ENCODE data around the gene PRKN.

PRKN gene

DNA sequence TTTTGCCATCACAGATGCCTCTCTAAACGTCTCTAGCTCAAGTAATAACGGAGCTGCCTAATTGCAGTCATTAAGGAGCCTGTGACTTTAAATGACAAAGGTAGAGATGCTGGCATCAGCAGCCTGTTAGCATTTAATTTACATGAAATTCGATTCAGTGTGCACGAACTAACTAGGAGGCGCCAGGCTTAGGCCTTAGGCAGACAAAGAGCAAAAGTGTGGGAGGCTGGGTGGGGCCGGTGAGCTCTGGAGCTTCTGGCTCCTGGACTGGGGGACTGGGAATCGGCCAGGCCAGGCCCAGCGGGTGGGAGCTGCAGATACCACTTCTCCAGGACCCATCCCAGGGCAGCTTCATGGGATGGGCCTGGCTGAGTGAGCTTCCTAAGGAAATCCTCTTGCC lies 1283.7 kb downstream of the PRKN start:
- H3K27ac ChIP-seq, result no peak overlapping the region
- peaks cover 0 to 11% (median 0%) of the 10 kb centered on the region in 4 donors for H3K4me1 ChIP-seq
- no peak for TF ChIP-seq CTCF (IDR thresholded peaks at IDR 0.05)
- intact Hi-C loops (cut with DNase I; ENCODE audit: low total_unique reads), result no loop called here
- H3K4me3 ChIP-seq, result no peak overlapping the region
- no peaks in the 10 kb centered on the region for H3K36me3 ChIP-seq
- DNase-seq, result no peak
- H3K27me3 ChIP-seq, result no peaks in the 10 kb centered on the region
- no peaks in the 10 kb centered on the region for H3K9me3 ChIP-seq

DNA sequence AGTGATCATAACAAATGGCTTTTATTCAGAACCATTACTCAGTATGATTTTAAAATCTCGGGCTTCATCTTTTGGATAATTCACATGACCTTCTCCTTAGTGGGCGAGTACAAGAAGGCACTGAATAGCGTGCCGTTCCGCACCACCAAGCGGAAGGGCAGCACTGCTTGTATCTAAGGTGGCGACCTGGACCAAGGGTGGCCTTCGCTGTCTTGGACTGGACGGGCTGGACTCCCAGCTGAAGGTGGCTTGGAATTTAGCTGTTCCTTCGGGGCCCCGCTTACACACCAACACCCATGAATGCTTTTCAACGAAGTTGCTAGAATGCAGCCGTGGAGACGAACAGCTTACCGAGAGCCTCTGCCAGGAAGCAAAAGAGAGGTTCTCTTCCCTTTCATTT lies 1285.1 kb downstream of the PRKN start:
- intact Hi-C loops (cut with DNase I; ENCODE audit: low total_unique reads), result no loop called here
- no peak overlapping the region for H3K27ac ChIP-seq
- no peak for TF ChIP-seq CTCF (IDR thresholded peaks at IDR 0.05)
- H3K36me3 ChIP-seq, result no peaks in the 10 kb centered on the region
- no peak overlapping the region for H3K4me3 ChIP-seq
- DNase-seq, result no peak
- peaks cover 0 to 11% (median 0%) of the 10 kb centered on the region in 4 donors for H3K4me1 ChIP-seq
- H3K27me3 ChIP-seq, result no peaks in the 10 kb centered on the region
- no peaks in the 10 kb centered on the region for H3K9me3 ChIP-seq

DNA sequence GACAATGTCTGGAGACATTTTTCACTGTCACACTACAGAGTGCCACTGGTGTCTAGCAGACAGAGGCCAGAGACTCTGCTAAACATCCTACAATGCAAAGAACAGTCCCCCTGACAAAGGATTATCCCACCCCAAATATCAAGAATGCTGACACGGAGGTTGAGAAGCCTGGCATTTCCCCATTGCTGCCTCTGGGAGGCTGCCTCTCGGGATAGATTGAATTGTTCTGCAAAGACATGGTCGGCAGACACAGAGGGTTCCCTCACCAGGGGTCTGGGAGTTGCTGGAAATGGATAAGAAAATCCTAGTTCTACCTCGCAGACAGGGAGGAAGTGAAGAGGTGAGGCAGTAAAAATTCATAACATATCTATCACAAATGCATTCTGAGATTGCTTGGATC lies 1287.3 kb downstream of the PRKN start:
- H3K27me3 ChIP-seq, result no peaks in the 10 kb centered on the region
- TF ChIP-seq CTCF (IDR thresholded peaks at IDR 0.05), result no peak
- H3K4me3 ChIP-seq, result no peak overlapping the region
- DNase-seq, result no peak
- intact Hi-C loops (cut with DNase I; ENCODE audit: low total_unique reads), result no loop called here
- no peaks in the 10 kb centered on the region for H3K36me3 ChIP-seq
- H3K9me3 ChIP-seq, result no peaks in the 10 kb centered on the region
- H3K4me1 ChIP-seq, result peaks cover 0 to 12% (median 6%) of the 10 kb centered on the region in 4 donors
- no peak overlapping the region for H3K27ac ChIP-seq

- Histone ChIP-seq H3K4me1 (peaks cover 0 to 19% (median 11%) of the 10 kb centered on the region in 4 donors), H3K9me3 (no peaks in the 10 kb centered on the region), H3K4me3 (peak overlapping the region; percentile 6 to 15), H3K27me3 (no peaks in the 10 kb centered on the region), H3K36me3 (no peaks in the 10 kb centered on the region), H3K27ac (no peak overlapping the region)
- no peak for TF ChIP-seq CTCF (IDR thresholded peaks at IDR 0.05)
- intact Hi-C loops (cut with DNase I; ENCODE audit: low total_unique reads), result no loop called here
- no peak for DNase-seq
Measured at GRCh38 chr6:161439093-161439492, 1288.5 kb downstream of the PRKN start.

DNA sequence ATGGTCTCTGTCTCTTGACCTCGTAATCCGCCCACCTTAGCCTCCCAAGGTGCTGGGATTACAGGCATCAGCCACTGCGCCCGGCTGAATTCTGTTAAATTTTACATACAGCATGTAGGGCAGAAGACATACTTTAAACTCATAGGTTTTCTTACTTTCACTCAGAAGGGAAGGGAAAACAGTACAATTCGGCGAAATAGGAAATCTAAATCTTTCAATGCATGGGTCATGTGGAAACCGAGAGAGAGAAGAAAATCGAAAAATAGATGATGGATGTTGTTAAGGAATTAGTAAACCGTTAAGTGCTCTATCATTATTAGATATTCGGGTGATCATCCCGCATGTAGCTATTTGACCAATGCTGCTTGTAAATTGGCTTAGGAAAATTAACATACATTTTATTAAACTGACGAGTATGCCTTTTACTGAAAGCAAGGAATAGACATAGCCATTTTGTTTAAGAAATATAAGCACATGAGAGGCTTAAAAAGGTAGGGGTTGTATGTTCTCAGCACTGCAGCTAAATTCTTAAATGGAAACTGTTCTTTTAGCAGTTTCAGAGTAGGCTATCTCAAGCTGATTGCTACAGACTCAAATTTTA lies 1289.0 kb downstream of the PRKN start:
- TF ChIP-seq CTCF (IDR thresholded peaks at IDR 0.05), result no peak
- Histone ChIP-seq H3K4me1 (peaks cover 0 to 23% (median 12%) of the 10 kb centered on the region in 4 donors), H3K36me3 (no peaks in the 10 kb centered on the region), H3K27me3 (no peaks in the 10 kb centered on the region), H3K27ac (no peak overlapping the region), H3K9me3 (no peaks in the 10 kb centered on the region), H3K4me3 (peak overlapping the region; percentile 6 to 15)
- intact Hi-C loops (cut with DNase I; ENCODE audit: low total_unique reads), result no loop called here
- no peak for DNase-seq

GRCh38 chr6:161437851-161438250 lies 1289.7 kb downstream of the PRKN start:
- Histone ChIP-seq H3K4me1 (peaks cover 0 to 23% (median 12%) of the 10 kb centered on the region in 4 donors), H3K4me3 (no peak overlapping the region), H3K27ac (no peak overlapping the region), H3K9me3 (no peaks in the 10 kb centered on the region), H3K36me3 (no peaks in the 10 kb centered on the region), H3K27me3 (no peaks in the 10 kb centered on the region)
- no peak for DNase-seq
- TF ChIP-seq CTCF (IDR thresholded peaks at IDR 0.05), result no peak
- intact Hi-C loops (cut with DNase I; ENCODE audit: low total_unique reads), result no loop called here

Measured in tibial artery (tissue), 4 donors.